ENCODE data around the gene GDAP2. TPM values are rescaled to one million over a fixed set of nuclear protein-coding genes. Genes with fewer than 3 reads are reported as not detected.
"Not testable (repeated sequence)": the region's sequence is repeated elsewhere in the genome, so short reads cannot be mapped to it uniquely, and the experiment has no call there.

GDAP2 gene, protein sequence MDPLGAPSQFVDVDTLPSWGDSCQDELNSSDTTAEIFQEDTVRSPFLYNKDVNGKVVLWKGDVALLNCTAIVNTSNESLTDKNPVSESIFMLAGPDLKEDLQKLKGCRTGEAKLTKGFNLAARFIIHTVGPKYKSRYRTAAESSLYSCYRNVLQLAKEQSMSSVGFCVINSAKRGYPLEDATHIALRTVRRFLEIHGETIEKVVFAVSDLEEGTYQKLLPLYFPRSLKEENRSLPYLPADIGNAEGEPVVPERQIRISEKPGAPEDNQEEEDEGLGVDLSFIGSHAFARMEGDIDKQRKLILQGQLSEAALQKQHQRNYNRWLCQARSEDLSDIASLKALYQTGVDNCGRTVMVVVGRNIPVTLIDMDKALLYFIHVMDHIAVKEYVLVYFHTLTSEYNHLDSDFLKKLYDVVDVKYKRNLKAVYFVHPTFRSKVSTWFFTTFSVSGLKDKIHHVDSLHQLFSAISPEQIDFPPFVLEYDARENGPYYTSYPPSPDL
- 21.4 TPM for total RNA-seq

DNA sequence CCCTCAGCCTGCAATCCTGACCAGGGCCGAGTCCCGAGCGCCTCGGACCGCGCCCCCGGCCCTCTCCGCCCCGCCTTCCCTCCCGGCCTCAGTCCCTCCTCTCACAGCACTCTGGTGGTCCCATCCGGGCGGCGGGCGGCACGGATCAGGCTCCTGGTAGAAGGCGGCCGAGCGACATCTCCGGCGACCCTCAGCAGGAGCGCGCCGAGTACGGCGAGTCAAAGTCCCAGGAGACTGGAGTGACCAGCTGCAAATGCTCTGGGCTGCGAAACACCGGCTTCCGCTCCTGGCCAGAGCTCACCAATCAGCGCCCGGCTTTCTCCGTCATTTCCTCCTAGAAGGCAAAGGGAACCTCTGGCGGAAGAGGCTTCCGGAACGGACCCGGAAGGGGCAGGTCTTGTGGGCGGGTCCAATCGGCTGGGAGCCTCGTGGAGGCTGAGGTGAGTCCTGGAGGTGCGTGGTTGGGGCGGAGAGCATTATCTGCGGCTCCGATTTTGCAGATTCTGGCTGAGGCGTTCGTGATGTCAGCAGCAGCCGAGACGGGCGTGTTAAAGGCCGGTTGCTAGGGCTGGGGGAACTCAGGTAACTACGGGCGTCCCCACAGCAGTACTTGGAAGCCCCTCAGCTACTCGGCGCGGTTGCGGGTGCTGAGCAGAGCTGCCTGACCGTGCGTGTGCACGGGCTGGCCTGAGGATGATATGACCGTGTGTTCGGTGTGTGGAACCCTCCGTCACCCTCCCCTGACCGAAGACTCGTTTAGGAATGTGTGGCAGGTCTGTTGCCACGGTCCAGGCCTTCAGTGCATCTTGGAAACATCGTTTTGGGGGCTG, at the start of gene GDAP2, which contains the start of gene WDR3:
GDAP2 (minus strand) TSS at position 279 of the 830 bp plus-strand sequence. CDS start 9,264 bp downstream, outside the sequence.
WDR3 (plus strand) TSS at position 397 of the 830 bp plus-strand sequence. CDS start 3,581 bp downstream, outside the sequence.
- peak; percentile 99 for DNase-seq

DNA sequence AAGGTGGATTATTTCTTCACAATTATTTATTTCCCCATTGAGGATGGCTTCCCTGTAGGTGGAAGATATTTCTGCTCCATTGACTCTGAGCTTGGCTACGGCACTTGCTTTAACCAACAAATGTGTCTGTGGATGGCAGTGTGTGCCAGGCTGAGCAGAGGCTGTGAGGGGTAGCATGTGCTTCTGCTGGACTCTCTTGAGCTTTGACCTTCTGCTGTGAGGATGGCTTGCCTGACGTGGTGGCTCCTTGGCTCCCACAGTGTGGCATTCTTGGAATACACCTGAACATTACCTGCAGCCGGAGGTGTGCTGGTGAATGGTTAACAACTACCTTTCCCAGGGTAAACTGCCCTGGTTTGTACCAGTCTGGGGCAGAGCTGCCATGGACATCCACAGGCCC, 47.0 kb upstream of the GDAP2 start:
- DNase-seq = no peak

DNA sequence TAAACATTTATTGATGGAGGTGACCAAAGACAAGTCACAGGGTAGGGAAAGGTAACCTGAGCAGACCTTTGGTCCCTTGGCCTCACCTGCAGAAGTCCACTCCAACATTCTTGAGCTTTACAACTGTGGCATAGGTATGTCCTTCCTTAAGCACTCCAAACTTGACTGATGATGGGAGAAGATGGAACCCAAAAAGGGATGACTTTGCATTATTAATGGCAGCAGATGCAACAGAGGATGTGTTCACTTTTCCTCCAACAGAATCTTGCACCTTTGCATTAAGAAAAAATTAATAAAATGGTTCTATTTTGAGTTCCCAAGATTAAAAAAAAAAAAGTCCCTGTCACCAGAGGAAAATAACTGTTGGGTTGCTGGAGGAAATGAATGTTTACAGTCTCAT, 42.4 kb upstream of the GDAP2 start:
- DNase-seq = no peak

DNA sequence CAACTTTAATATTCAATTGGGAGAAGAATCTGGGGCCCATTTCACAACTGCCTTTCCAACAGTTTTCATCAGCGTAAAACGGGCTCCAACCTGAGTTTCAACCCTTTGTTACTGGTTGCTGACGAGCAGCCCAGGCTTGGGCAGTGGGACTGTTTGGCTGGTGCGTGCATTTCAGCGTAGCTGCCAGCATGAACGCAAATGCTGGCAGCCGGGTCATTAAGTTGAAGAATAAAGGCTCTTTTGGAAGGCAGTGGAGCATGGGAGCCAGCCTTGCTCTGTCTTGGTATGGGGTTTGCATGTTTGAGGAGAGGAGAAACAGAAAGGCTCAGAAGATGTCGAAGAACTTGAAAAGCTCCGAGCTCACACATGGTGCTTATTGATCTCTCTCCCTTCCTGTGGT, 40.8 kb upstream of the GDAP2 start:
- peak; percentile 5 for DNase-seq

DNA sequence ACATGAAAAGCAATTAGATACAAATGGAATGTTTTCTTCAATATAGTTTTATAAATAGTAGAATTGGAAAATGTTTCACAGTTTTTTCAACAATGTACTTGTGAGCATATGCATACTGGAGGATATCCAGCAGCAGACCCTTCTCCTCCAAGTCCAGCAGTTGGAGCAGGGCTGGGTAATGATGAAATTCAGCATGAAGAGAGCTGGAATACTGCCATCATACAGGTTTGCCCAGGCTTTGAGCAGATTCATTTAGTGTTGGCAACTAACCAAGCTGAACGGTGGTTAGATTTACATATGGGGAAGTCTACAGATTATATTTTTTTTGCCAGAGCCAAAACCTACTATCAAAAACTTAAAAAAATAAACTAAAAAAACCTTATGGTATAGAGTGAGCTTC, 38.5 kb upstream of the GDAP2 start:
- DNase-seq = peak; percentile 77

DNA sequence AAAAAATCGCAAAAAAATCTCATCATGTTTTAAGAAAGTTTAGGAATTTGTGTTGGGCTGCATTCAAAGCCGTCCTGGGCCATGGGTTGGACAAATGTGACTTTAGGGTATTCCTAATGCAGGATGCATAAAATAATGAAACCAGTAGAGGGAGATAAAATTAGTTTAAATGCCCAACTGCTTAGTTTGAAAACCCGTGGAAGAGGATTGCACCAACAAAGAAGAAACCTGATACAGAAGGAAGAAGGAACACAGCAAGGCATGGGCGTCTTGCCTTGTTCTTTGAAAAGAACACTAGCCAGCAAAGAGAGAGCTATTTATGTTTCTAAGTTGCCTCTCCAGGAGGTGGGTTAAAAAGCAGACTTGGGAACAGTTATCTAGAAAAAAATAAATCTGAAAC, 38.1 kb upstream of the GDAP2 start:
- DNase-seq = peak; percentile 65

DNA sequence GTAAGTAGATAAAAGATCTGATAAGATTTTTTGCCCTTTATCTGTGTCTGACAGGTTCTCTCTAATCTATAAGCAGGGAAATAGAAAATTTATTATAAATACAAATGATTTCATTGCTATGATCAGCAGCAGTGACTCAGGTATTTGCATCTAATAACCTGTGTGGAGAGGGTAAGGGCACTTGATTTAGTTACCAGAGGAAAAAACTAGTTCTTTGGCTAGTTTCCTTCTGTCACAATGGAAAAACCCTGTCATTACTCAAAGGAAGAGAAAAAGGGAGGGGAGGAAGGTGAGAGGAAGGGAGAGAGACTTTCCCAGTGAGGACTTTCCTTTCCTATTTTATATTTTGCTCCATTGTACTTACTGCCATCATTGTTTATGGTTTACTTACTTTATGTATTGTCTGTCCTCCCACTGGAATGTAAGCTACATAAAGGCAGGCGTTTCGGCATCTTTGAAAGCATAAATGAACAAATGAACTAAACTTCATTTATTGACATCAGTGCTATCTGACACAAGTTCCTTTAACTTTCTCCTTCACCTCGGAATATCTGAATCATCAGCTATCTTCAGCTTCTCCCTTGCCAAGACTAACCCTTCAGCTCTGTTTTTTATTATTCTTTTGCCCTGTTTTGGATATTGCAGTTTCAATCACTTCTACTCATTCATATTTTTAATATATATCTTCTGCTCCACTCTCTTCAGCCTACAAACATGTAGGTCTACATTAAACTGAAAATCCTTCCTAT, 35.0 kb upstream of the GDAP2 start:
- no peak for DNase-seq

DNA sequence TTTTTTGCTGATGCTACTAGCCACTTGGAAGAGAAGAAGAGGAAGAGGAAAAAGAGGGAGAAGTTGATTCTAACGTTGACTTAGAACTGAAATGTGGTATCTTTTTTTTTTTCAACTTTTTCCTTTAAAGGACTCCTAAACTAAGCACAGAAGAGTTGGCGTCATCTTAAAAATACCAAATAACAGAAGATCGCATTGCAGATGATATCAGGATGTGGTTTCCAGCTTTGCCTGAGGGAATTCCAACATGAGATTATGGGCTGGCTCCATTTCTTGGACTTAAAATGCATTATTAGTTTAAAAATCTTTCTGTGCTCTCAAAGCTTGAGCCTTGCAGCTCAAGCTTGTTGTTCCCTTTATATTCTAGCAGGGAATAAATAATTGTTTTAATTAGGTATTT, 29.9 kb upstream of the GDAP2 start:
- no peak for DNase-seq

DNA sequence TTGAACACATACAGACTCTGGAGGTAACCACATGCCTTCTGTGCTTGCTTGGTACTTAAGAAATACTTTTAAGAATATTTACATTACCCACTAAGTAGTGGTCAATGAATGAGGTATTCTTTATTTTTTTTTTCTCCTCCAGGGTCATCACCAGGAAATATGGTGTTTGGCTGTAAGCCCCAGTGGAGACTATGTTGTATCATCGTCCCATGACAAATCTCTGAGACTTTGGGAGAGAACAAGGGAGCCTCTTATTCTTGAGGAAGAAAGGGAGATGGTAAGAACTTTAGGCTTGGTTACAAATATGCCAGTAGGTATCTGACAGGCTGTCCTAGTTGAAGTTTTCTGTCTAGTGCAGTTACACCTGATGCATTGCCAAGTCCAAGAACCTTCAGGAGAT, 23.0 kb upstream of the GDAP2 start:
- DNase-seq = no peak

DNA sequence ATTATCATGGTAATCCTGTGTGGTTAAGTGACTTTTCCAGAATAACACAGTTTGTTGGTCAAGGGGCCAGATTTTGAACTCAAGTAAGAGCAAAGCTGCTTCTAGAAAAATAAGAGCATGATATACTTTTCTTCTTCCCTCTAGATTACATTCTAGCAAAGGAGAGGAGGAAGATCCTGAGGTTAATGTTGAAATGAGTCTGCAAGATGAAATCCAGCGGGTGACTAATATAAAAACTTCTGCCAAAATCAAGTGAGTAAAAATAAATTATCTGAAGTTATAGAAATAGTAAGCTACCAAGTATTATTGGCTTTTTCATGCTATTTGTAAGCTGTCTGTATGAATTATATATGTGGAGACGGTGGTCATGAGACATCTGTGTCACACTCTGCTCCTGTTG, 12.9 kb upstream of the GDAP2 start:
- DNase-seq = no peak

DNA sequence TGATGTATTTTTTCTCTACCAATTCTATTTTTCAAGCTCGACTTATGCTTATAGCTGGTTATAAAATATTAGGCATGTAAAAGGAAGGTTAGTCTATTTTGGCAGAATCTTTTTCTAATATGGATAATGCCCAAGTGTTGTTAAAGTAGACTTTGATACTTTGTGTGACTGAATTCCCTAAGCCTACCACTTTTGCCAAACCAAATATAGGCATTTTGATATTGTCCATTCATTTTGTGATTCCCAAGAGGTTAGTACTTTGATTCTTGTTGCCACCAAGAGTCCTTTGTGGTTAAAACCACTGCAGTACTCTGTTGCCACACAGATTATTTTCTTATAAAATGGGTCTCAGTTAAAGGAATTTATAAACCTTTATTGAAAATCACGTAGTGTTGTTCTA, 4.3 kb upstream of the GDAP2 start:
- DNase-seq = no peak

DNA sequence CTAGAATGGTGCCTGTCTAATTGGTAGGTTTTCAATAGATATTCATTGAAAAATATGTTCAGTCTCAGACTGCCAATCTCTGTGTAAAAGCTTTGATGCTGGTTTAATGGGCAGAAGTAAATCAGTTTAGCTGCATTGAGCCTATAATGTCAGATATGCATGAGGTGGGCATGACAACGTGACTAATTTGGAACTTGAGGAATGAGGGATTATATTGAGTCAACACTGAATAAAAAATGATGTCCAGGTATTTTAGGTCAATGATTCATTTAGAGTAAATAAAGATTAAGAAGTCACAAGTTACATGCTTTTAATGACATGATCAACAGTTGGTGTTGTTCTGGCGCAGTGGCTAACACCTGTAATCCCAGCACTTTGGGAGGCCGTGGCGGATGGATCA, 3.2 kb upstream of the GDAP2 start:
- no peak for DNase-seq

DNA sequence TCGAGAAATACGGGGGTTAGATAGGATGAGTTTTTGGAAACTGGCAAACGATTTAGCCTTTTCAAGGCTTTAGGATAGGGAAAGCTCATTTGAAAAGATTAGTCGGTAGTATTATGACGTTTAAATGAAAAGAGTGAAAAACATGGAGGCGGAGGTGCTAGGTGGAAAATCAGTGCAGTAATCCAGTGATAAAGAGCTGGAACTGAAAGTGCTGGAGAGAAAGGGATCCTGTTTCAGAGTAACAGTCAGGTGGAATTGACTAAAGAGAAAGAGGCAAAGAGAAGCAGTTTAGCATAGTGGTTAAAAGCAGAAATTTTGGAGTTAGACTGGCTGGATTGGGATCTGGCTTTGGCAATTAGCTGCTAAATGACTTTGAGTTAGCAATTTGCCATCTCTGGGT, 1.1 kb upstream of the GDAP2 start:
- no peak for DNase-seq

DNA sequence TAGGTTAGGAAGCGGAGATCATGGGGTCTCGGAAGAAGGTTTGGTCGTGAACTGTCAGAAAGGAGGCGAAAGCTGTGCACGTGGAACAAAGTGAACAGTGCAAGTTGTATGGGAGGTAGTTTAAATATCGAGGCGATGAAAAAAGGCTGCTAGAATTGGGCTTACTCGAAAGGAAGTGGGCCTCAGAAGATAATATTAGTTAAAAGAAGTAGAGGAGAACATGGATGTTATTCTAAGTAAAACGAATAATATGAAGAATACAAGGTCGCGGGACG, 689 bp upstream of the GDAP2 start:
- no peak for DNase-seq

DNA sequence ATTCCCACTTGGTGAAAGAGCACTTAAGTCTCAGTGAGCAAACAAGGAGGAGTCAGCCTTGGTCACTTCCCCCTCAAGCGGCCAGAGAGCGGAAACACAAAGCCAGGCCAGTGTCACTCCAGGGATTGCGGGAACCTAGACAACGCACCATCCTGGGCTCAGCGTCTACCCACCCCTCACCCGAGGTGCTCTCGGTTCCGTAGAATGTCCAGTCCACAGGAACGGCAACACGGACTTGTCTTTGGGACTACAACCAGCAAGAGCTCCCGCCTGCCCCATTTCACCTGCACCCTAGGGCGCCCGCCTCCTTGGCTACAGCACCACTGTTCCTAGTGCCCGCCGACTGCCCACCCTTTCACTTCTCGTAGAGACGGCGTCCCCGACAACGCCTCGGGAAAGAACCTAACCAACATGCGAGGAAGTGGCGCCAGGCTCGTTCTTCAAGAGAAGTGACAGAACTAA, 509 bp downstream of the GDAP2 start:
- DNase-seq = peak; percentile 72

DNA sequence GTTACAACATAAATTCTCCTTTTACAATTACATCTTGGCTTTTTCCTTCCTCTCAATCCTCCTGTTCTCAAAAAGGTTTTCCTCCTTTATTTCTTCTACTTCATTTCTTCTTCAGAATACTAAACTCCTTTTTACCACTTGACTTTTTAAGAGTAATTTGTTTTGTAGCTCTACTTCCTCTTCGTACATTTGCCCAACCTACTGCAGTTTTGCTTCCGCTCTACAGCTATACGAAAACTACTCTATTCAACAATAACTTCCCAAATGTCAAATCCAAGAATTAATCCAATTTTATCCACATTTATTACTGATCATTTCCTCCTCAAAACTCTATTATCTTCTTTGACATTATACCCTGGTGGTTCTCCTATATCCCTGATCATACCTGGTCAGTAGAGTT, 3.4 kb downstream of the GDAP2 start:
- no peak for DNase-seq

DNA sequence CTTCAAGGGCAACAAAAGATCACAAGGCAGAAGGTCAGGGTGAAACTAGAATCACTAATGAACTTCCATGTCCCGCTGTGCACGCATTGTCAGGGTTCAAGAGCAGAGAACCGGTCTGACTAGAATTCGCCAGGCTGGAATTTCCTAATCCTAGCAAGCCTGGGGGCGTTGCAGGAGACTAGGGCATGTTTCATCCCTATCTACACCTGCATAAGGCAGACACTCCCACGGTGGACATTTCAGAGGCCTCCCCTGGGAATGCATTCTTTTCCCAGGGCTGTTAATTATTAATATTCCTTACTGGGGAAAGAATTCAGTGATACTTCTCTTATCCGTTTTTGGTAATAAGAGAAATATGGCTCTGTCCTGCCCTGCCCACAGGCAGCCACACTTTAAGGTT, 6.7 kb downstream of the GDAP2 start:
- not testable (repeated sequence) for DNase-seq

DNA sequence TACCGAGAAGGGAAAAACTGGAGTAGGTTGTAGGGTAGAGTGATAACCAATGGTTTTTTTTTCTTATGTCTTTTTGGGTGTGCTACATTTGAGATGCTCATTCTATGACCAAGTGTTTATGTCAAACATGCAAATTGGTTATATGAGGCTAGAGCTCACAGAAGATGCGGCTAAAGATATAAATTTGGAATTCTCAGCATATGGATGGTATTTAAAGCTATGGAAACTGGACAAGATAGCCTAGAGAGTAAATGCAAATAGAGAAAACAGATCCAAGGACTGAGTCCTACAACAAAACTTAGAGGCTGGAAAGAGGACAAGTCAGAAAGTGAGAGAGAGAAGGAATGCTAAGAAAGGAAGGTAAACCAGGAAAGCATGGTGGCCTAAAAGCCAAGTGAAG, 7.4 kb downstream of the GDAP2 start:
- no peak for DNase-seq

DNA sequence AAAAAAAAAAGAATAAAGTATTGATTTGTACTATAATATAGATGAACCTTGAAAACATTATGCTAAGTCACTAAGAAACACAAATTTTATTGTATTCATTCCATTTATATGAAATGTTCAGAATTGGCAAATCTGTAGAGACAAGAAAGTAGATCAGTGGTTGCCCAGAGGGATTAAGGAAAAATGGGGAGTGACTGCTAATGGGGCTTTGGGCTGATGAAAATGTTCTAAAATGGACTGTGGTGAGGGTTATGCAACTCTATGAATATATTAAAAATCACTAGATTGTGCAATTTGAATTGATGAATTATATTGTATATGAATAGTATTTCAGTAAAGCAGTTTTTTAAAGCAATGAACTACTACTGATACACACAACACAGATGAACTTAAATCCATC, 10.0 kb downstream of the GDAP2 start:
- DNase-seq = no peak

DNA sequence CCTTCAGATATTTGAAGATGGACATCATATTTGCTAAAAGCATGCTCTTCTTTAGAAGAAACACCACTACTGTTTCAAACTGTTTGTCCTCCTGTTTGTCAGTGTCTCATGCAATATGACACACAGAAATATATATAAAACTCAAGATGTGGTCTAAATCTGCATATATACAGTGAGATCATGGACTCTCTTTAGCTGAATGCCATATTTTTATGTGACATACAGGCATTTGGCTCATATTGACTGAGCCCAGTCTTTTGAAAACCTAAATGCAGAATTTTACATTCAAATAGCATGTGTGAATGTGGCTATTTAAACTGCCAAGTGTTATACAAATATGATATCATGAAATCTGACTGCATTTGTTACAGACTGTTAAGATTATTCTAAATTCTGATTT, 18.4 kb downstream of the GDAP2 start:
- DNase-seq = no peak

DNA sequence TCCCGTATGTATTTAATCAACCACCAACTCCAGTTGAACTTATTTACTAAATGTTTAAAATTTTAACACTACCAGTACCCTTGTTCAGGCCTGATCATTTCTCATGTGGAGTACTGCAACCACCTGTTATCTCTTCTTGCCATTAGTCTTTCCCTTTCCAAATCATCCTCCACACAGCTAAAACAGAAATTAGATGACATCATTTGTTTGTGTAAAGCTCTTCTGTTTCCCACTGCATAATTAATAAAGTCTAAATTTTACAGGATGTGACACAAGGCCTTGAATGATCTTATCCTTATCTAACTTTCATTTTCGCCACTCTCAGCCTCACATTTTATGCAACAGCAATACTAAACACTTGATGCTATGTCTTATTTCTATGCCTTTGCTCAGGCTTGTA, 24.4 kb downstream of the GDAP2 start:
- DNase-seq = no peak

DNA sequence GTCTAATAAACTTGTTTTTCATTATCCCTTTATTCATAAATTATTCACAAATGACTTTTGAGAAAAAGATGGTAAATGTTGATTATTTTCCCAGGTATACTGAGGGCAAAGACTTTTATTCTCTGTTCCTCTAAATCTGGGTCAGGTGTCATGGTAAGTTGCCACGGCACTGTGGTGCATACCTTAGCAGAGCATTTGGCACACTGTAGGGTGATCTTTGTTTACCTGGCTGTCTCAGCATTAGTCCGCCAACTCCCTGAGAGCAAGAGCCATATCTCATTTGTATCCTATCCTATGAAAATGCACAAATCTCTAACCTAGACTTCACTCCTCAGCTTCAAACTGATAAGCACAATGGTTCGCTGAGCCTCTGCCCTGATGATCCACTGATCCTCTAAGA, 24.9 kb downstream of the GDAP2 start:
- DNase-seq = no peak

DNA sequence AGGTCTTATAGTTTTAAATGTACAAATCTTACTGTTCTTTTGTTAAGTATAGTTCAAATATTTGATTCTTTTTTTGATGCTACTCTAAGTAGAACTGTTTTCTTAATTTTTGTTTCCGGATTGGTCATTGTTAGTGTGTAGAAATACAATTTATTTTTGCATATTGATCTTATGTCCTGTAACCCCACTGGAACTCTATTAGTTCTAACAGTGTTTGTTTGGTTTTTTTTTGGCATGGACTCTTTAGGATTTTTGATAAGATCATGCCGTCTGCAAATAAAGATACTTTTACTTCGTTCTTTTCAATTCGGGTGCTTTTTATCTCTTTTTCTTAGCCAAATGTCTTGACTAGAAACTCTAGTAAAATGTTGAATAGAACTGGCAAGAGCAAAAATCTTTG, 26.5 kb downstream of the GDAP2 start:
- DNase-seq = no peak

Measured in tongue (tissue), 2 donors.